B cell (primary cell): ENCODE results near the gene MANBA. TPM values are rescaled to one million over a fixed set of nuclear protein-coding genes. Genes with fewer than 3 reads are reported as not detected.
A peak's percentile ranks its signal among the peaks of the same experiment; 100 is the strongest.

ENCODE experiments used
- ATAC-seq: fragments of 200-7000 bp; cut with Tn5 transposase; one replicate; pipeline ENCODE4 v1.10.0; 2021; ENCODE audit warnings: low read depth, mild to moderate bottlenecking, moderate number of reproducible peaks, moderate library complexity
- CTCF ChIA-PET: fragments of 350-600 bp; sonication (Branson Sonifier 250); formaldehyde crosslinking; loops from one replicate; lab custom pipeline; 2021; ENCODE audit warnings: antibody characterized with exemption, inconsistent platforms; lab: Charles Lee
- POLR2A ChIA-PET: fragments of 350-600 bp; sonication (Branson Sonifier 250); formaldehyde crosslinking; loops from one replicate; lab custom pipeline; 2021; ENCODE audit warnings: antibody characterized with exemption; lab: Charles Lee
- DNase-seq: peaks from one replicate; pipeline ENCODE4 v3.0.0; 2013
- H2AFZ ChIP-seq: 2 replicates; pipeline ENCODE4 v1.6.1; 2012; ENCODE audit warnings: mild to moderate bottlenecking, low read depth, low read length; ENCODE audit not compliant: insufficient read depth, poor library complexity, severe bottlenecking
- H3K27ac ChIP-seq, 2 donors: 1 replicate in 1 of 2; 2 replicates in 1 of 2; pipeline ENCODE4 v1.5.1; 2012 to 2013; ENCODE audit warnings: low read length in 2 of 2, mild to moderate bottlenecking in 2 of 2, moderate library complexity in 1 of 2
- H3K27me3 ChIP-seq, 4 experiments: fragments of 200-600 bp in 1 of 4; sonication (generic) in 1 of 4; replicated peaks in 1 of 4; 1 replicate in 2 of 4; 2 replicates in 2 of 4; pipeline versions ENCODE4 v1.6.1 to v1.7.0; 2013 to 2016; ENCODE audit warnings: low read length in 3 of 4, mild to moderate bottlenecking in 2 of 4, mixed read lengths in 1 of 4, moderate library complexity in 1 of 4; ENCODE audit not compliant: insufficient read depth in 4 of 4, control insufficient read depth in 3 of 4; ENCODE audit errors: control extremely low read depth in 1 of 4
- H3K36me3 ChIP-seq, 2 experiments: replicated peaks in 1 of 2; 1 replicate in 1 of 2; 2 replicates in 1 of 2; pipeline versions ENCODE4 v1.6.1 to v1.7.1; 2013; ENCODE audit warnings: low read length in 1 of 2; ENCODE audit not compliant: insufficient read depth in 2 of 2, control insufficient read depth in 1 of 2; ENCODE audit errors: control extremely low read depth in 1 of 2, extremely low read depth in 1 of 2
- H3K4me1 ChIP-seq, 2 donors: fragments of 200-600 bp in 1 of 2; sonication (generic) in 1 of 2; 1 replicate in 1 of 2; 2 replicates in 1 of 2; pipeline versions ENCODE4 v1.5.1 to v1.6.1; 2013 to 2017; ENCODE audit warnings: low read length in 2 of 2; ENCODE audit not compliant: control insufficient read depth in 2 of 2, insufficient read depth in 2 of 2
- H3K4me2 ChIP-seq: replicated peaks from 2 replicates; pipeline ENCODE3; 2012; ENCODE audit warnings: mild to moderate bottlenecking, low read depth, low read length; ENCODE audit not compliant: poor library complexity, severe bottlenecking
- H3K4me3 ChIP-seq, 5 experiments: fragments of 200-600 bp in 1 of 5; sonication (generic) in 1 of 5; 1 replicate in 3 of 5; 2 replicates in 2 of 5; pipeline versions ENCODE4 v1.5.1 to v1.7.0; 2011 to 2016; ENCODE audit warnings: low read length in 4 of 5, mild to moderate bottlenecking in 4 of 5, low read depth in 2 of 5, control low read depth in 1 of 5, moderate library complexity in 1 of 5; ENCODE audit not compliant: insufficient read depth in 1 of 5; ENCODE audit errors: control extremely low read depth in 1 of 5, extremely low read depth in 1 of 5
- H3K79me2 ChIP-seq: fragments of 200-600 bp; sonication (generic); one replicate; pipeline ENCODE4 v1.6.0; 2016; ENCODE audit warnings: low read length; ENCODE audit not compliant: control insufficient read depth, insufficient read depth
- H3K9ac ChIP-seq: fragments of 200-600 bp; sonication (generic); 2 replicates; pipeline ENCODE4 v1.6.1; 2017; ENCODE audit warnings: mild to moderate bottlenecking, low read length, moderate library complexity
- H3K9me3 ChIP-seq, 3 donors: one replicate each; pipeline versions ENCODE4 v1.6.1 to v1.7.1; 2013; ENCODE audit warnings: low read length in 2 of 3; ENCODE audit not compliant: control insufficient read depth in 2 of 3, insufficient read depth in 1 of 3; ENCODE audit errors: control extremely low read depth in 1 of 3
- H4K20me1 ChIP-seq: 2 replicates; pipeline ENCODE4 v1.6.0; 2012; ENCODE audit warnings: mild to moderate bottlenecking, low read length; ENCODE audit not compliant: insufficient read depth, control insufficient read depth, poor library complexity, severe bottlenecking
- H3K27ac Mint-ChIP-seq: one replicate; pipeline ENCODE4 v1.8.0; 2021; ENCODE audit warnings: mixed read lengths
- H3K27me3 Mint-ChIP-seq: one replicate; pipeline ENCODE4 v1.8.0; 2021; ENCODE audit warnings: mixed read lengths
- H3K4me1 Mint-ChIP-seq: one replicate; pipeline ENCODE4 v1.8.0; 2021; ENCODE audit warnings: mixed read lengths
- H3K4me3 Mint-ChIP-seq: one replicate; pipeline ENCODE4 v1.8.0; 2021; ENCODE audit warnings: mixed read lengths
- H3K9me3 Mint-ChIP-seq: one replicate; pipeline ENCODE4 v1.8.0; 2022; ENCODE audit warnings: mixed read lengths; ENCODE audit not compliant: insufficient read depth
- EZH2 ChIP-seq: IDR thresholded peaks from 2 replicates; pipeline ENCODE4 v1.6.1; 2012; ENCODE audit warnings: borderline replicate concordance, low read depth, mild to moderate bottlenecking, moderate library complexity, low read length; ENCODE audit not compliant: insufficient read depth, poor library complexity, severe bottlenecking
- WGBS: methylation state at CpG from one replicate; pipeline ENCODE4 v1.1.5; 2013; ENCODE audit warnings: missing lambda C conversion rate; ENCODE audit not compliant: insufficient coverage; 5-methylcytosine and 5-hydroxymethylcytosine counted together
- intact Hi-C: fragments of 100-400 bp; cut with micrococcal nuclease; formaldehyde crosslinking; loops from one replicate; pipeline ENCODE4 v1.10.0; 2022
- polyA plus RNA-seq: library from polyadenylated mRNA; depleted of rRNA; stranded (reverse); fragments of >200 nt; gene quantifications from 2 replicates; pipeline ENCODE4 v1.2.3, GENCODE V29; 2012
- total RNA-seq, 2 donors: library from RNA; stranded (reverse); fragments of 120-200 nt in 1 of 2; gene quantifications; 1 replicate in 1 of 2; 2 replicates in 1 of 2; pipeline versions ENCODE4 v1.2.3 to v1.2.4, GENCODE V29; 2013 to 2022
- TF ChIP-seq, protein P1 (sequence below): fragments of 200-600 bp; IDR thresholded peaks from one replicate; pipeline ENCODE4 v1.8.0; 2022; ENCODE audit warnings: antibody characterized with exemption, mild to moderate bottlenecking

The MANBA gene
- total and polyA plus RNA-seq, 2 donors (not counting 1 experiment from before 2014, with no cell fraction given), result 91.6 to 119 TPM

DNA sequence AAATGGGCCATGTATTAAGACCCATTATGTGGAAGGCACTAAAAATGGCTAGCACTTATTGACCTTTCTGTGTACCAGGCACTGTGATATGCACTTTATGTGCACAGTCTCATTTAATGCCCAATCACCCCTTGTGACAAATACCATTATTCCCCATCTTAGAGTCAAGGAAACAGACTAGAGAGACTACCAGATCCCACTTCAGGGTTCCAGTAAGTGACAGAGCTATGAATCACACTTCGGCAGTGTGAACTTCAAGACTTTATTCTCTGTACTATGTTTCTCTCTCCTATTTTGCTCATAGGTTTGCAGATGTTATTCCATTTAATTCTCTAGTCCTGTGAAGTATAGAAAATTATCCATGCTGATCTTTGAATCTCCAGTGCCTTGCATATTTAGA is 152.6 kb downstream of the MANBA start:
- TF ChIP-seq EZH2, result no peak
- TF ChIP-seq, protein P1, sequence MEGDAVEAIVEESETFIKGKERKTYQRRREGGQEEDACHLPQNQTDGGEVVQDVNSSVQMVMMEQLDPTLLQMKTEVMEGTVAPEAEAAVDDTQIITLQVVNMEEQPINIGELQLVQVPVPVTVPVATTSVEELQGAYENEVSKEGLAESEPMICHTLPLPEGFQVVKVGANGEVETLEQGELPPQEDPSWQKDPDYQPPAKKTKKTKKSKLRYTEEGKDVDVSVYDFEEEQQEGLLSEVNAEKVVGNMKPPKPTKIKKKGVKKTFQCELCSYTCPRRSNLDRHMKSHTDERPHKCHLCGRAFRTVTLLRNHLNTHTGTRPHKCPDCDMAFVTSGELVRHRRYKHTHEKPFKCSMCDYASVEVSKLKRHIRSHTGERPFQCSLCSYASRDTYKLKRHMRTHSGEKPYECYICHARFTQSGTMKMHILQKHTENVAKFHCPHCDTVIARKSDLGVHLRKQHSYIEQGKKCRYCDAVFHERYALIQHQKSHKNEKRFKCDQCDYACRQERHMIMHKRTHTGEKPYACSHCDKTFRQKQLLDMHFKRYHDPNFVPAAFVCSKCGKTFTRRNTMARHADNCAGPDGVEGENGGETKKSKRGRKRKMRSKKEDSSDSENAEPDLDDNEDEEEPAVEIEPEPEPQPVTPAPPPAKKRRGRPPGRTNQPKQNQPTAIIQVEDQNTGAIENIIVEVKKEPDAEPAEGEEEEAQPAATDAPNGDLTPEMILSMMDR, result no peak
- Histone ChIP-seq H4K20me1 (no peaks in the 10 kb centered on the region), H3K36me3 (peaks cover 7 to 86% of the 10 kb centered on the region in 2 experiments), H3K9ac (no peak overlapping the region), H3K4me3 (no peak overlapping the region), H3K27me3 (no peaks in the 10 kb centered on the region), H2AFZ (no peak overlapping the region), H3K27ac (no peak overlapping the region), H3K4me2 (no peak overlapping the region), H3K9me3 (no peaks in the 10 kb centered on the region), H3K4me1 (peaks cover 11% of the 10 kb centered on the region in 2 donors), H3K79me2 (no peaks in the 10 kb centered on the region)
- CTCF ChIA-PET, result interaction anchor here (1.3 kb wide), 1 partner anchor 10 kb away, joined by 3 read pairs; no protein-coding TSS in a partner anchor
- Mint-ChIP-seq H3K4me3 (no peak overlapping the region), H3K27ac (peak overlapping the region; percentile 10), H3K27me3 (no peaks in the 10 kb centered on the region), H3K9me3 (no peaks in the 10 kb centered on the region), H3K4me1 (peaks cover 20% of the 10 kb centered on the region)
- DNase-seq, result no peak
- POLR2A ChIA-PET, result no interaction called here
- ATAC-seq, result no peak
- intact Hi-C loops, result no loop called here
- no CpG with 5 or more reads among the region's 1 CpG for WGBS

DNA sequence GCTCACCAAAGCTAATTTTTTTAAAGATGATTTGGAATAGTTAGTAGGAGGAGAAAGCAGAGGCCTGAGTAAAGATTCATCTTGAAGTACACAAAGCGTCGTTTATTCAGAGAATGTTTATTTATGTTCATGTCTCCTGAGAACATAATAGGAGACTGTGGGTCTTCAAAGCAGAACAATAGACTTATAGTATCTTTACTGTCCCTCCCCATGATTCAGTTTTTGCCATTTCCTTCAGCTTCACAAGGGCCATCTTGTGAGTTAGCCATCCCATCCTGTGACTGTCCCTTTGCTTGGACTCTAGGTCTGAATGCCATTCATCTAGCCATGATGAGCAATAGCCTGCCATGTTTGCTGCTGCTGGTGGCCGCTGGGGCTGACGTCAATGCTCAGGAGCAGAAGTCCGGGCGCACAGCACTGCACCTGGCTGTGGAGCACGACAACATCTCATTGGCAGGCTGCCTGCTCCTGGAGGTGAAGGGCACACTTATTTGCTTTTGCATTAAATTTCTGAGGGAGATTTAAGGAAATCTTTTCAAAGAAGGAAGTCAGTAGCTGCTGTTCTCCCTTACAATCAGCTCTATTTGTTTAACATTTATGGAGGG is 153.8 kb downstream of the MANBA start:
- H3K9me3 ChIP-seq, result no peaks in the 10 kb centered on the region
- H3K27ac Mint-ChIP-seq, result no peak overlapping the region

More for the DNA sequence above, 153.8 kb downstream of the MANBA start:
- H3K36me3 ChIP-seq, result peaks cover 7 to 82% of the 10 kb centered on the region in 2 experiments
- H3K27ac ChIP-seq, result no peak overlapping the region
- 100% methylated on average over 5 of the region's 7 CpGs for WGBS
- no peak for ATAC-seq
- peaks cover 8% of the 10 kb centered on the region for H3K4me1 Mint-ChIP-seq
- no peaks in the 10 kb centered on the region for H3K4me1 ChIP-seq
- no peaks in the 10 kb centered on the region for H3K79me2 ChIP-seq
- no peak overlapping the region for H3K9ac ChIP-seq
- intact Hi-C loops, result no loop called here
- H3K27me3 Mint-ChIP-seq, result no peaks in the 10 kb centered on the region
- ChIA-PET POLR2A (no interaction called here), CTCF (no interaction called here)
- no peaks in the 10 kb centered on the region for H3K27me3 ChIP-seq
- H2AFZ ChIP-seq, result no peak overlapping the region
- no peak for DNase-seq
- H3K4me3 Mint-ChIP-seq, result no peak overlapping the region
- H4K20me1 ChIP-seq, result no peaks in the 10 kb centered on the region
- TF ChIP-seq, protein P1, result no peak
- no peak for TF ChIP-seq EZH2
- no peak overlapping the region for H3K4me3 ChIP-seq
- no peak overlapping the region for H3K4me2 ChIP-seq
- H3K9me3 Mint-ChIP-seq, result no peaks in the 10 kb centered on the region
